ENCODE results near the gene ZNF568.

- TF ChIP-seq POLR2A (IDR thresholded peaks at IDR 0.05; ENCODE audit: low read length) (no peak), GATA1 (IDR thresholded peaks at IDR 0.05; ENCODE audit: low read depth, low read length) (no peak)
Observed at GRCh38 chr19:36997843-36998235, 81.7 kb downstream of the ZNF568 start.

All from erythroblast (primary cell).